ENCODE results near the gene HLCS.
A peak's percentile ranks its signal among the peaks of the same experiment; 100 is the strongest.

The HLCS gene

DNA sequence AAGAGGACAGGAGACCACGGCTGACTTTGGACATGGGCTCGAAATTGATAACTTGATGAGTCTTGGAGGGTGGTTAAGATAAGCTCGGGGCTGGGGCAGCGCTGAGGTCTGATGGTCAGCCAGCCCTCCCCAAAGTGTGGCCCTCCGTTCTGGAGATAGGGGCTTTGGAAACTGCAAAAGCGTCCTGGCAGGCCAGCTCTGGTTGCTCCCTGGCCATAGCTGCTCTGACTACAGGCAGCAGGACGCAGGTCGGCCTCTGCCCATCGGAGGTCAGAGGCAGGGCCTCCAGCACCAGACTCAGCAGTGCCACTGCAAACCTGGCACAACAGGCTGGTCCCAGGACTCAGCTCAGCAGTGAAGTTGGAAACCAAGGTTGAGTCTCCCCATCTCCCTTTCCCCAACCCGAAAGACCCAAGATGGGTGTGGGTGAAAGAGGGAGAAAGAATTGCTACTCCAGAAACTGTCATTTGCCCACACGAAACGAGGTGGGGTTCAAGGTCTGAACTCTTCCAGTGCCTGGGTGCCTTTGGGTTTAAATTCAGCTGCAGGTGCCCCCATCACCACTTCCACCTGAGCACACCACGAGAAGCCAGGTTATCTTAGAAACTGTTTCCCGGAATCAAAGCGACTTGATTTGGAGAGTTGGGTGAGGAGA lies 262.7 kb downstream of the HLCS start:
- DNase-seq (ENCODE audit: low spot score): no peak
- TF ChIP-seq, protein P1, sequence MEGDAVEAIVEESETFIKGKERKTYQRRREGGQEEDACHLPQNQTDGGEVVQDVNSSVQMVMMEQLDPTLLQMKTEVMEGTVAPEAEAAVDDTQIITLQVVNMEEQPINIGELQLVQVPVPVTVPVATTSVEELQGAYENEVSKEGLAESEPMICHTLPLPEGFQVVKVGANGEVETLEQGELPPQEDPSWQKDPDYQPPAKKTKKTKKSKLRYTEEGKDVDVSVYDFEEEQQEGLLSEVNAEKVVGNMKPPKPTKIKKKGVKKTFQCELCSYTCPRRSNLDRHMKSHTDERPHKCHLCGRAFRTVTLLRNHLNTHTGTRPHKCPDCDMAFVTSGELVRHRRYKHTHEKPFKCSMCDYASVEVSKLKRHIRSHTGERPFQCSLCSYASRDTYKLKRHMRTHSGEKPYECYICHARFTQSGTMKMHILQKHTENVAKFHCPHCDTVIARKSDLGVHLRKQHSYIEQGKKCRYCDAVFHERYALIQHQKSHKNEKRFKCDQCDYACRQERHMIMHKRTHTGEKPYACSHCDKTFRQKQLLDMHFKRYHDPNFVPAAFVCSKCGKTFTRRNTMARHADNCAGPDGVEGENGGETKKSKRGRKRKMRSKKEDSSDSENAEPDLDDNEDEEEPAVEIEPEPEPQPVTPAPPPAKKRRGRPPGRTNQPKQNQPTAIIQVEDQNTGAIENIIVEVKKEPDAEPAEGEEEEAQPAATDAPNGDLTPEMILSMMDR (IDR thresholded peaks at IDR 0.05; ENCODE audit: extremely low read depth, missing control alignments): no peak

DNA sequence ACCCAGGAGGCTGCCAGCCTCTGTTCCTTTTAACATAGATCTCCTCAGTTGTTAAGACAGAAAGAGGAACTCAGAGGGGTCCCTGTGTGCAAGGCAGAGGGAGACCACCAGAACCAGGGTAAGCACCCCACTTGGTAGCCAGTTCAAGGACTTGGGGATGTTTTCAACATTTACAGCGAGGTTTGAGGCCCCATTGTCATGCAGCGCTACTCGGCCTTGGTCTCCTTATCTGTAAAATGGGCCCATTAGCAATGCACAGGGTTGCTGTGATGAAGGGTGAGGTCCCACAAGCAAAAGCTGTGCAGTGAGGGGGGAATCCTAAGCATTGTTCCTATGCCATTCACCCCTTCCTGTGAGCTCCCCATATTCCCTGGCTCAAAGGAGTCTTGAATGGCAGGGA lies 263.3 kb downstream of the HLCS start:
- no peak for DNase-seq (ENCODE audit: low spot score)
- TF ChIP-seq, protein P1 (IDR thresholded peaks at IDR 0.05; ENCODE audit: extremely low read depth, missing control alignments): no peak

DNA sequence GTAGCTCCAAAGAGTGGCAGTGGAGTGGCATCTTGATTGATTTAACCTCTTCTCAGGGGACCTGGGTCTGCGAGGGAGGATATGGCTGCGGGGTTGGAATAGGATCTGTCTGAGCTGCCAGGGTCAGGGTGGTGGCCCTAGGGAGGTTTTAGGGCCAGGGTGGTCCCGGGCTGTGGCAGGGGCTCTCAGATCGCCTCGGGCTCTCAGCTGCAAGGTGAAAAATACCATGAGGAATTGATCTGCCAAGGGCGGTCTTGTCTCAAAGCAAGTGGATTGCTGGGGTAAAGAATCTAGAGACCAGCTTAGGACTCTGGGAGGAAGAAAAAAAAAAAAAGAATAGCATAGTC lies 263.9 kb downstream of the HLCS start:
- DNase-seq (ENCODE audit: low spot score): no peak
- TF ChIP-seq, protein P1 (IDR thresholded peaks at IDR 0.05; ENCODE audit: extremely low read depth, missing control alignments): no peak

DNA sequence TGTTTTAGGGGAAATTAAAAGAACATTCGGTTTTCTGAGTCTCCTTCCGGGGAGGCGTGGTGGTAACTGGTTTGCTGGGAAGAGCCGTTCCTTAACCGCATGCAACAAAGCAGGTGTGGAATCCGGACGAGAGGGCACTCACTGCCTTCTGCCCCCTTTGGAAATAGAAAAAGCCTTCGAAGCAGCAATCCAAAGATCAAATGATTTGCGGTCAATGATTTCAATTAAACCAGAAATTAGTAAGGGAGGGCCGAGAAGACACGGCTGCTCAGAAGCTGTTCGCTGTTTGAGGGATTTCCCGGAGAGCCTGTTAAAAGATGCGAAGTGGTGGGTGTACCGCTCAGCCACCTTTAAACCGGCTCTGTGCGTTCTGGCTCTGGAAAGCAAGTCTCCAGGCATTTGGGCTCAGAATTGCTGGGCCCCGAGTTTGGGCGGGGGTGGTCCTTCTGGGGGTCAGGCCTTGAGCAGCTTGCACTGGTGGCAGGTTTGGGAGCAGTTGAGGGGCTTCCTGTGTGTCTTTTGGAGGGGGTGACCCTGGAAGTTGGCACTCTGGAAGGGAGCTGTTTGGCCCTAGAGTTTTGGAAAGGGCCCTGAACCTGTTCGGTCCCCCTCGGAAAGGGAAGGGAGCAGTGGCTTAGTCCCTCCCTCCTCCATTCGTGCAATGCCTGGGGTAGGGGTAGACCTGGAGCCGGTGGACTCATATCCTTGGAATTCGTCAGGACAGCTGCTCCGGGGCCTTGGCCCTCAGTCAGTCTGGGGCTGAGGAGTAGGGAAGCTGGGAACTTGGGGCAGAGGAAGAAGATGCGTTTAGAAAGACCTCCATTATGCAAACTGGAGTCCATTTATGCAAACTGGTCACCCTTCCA lies 264.5 kb downstream of the HLCS start:
- TF ChIP-seq, protein P1 (IDR thresholded peaks at IDR 0.05; ENCODE audit: extremely low read depth, missing control alignments): no peak
- DNase-seq (ENCODE audit: low spot score): peak; percentile 36

DNA sequence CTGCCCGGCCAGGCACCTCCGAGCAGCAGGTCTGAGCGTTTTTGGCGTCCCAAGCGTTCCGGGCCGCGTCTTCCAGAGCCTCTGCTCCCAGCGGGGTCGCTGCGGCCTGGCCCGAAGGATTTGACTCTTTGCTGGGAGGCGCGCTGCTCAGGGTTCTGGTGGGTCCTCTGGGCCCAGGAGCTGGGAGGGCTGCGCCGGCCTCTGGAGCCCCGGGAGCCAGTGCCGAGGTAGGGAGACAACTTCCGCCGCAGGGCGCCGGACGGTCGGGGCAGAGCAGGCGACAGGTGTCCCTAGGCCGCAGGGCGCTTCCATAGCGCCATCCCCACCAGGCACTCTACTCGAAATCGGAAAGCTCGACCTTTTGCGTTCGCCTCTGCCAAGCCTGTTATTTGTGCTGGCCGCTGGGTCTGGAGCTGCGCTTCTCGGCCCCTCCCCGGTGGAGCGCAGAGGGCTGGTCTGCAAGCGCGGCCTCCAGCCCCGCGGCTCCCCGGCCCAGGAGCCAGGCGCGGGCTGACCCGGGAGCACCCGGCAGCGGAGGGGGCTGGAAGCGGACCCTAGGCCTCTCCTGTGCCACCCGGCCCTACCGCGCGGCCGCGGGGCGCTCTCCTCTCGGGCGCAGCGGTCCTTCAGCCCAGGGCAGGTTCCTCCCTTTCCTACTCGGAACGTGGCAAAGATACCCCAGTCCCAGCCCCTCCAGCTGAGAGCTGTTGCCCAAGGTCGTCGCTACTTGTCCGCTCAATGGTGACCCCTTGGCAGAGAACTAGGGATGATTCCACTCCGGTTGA lies 265.3 kb downstream of the HLCS start:
- TF ChIP-seq, protein P1 (IDR thresholded peaks at IDR 0.05; ENCODE audit: extremely low read depth, missing control alignments): no peak
- DNase-seq (ENCODE audit: low spot score): peak; percentile 44
